Hepatocyte (in vitro differentiated cells): ENCODE results near the gene IMMP2L.

Experiments used
- CTCF ChIP-seq: fragments of 200-600 bp; sonication (generic); IDR thresholded peaks from 2 replicates; pipeline ENCODE4 v1.5.1; 2016; ENCODE audit warnings: antibody characterized with exemption, mild to moderate bottlenecking; ENCODE audit not compliant: poor library complexity
- EZH2 ChIP-seq: fragments of 200-600 bp; sonication (generic); IDR thresholded peaks from 2 replicates; pipeline ENCODE4 v1.6.1; 2016; ENCODE audit warnings: antibody characterized with exemption, mild to moderate bottlenecking, borderline replicate concordance
- EZH2phosphoT487 ChIP-seq: fragments of 200-600 bp; sonication (generic); IDR thresholded peaks from one replicate; pipeline ENCODE4 v1.6.1; 2018; ENCODE audit warnings: antibody characterized with exemption, mild to moderate bottlenecking, low read depth, moderate library complexity; ENCODE audit not compliant: unreplicated experiment, severe bottlenecking

- TF ChIP-seq CTCF (no peak), EZH2phosphoT487 (no peak), EZH2 (no peak)
These were observed 34.7 kb downstream of the IMMP2L start for GRCh38 chr7:111527545-111527944.
